Psoas muscle (tissue), 8 donors: ENCODE measurements around the gene ALAD. TPM values are rescaled to one million over a fixed set of nuclear protein-coding genes. Genes with fewer than 3 reads are reported as not detected.

Experiments used
- ATAC-seq, 4 donors: fragments of 200-7000 bp; cut with Tn5 transposase; one replicate each; pipeline ENCODE4 v1.9.1; 2020; ENCODE audit warnings: moderate library complexity in 3 of 4, mild to moderate bottlenecking in 2 of 4
- DNase-seq, 2 donors: peaks; one replicate each; pipeline ENCODE4 v3.0.0-alpha.2; 2020
- H3K27ac ChIP-seq: fragments of 200-600 bp; one replicate; pipeline ENCODE4 v1.8.0; 2022
- H3K27me3 ChIP-seq, 3 donors: fragments of 200-600 bp in 1 of 3; one replicate each; pipeline versions ENCODE4 v1.6.1 to v1.8.0; 2013 to 2022; ENCODE audit warnings: low read length in 2 of 3, mild to moderate bottlenecking in 2 of 3, moderate library complexity in 1 of 3; ENCODE audit not compliant: insufficient read depth in 3 of 3
- H3K36me3 ChIP-seq, 2 donors: fragments of 200-600 bp in 1 of 2; one replicate each; pipeline versions ENCODE4 v1.6.1 to v1.8.0; 2013 to 2022; ENCODE audit warnings: low read depth in 1 of 2, mild to moderate bottlenecking in 1 of 2, moderate library complexity in 1 of 2; ENCODE audit not compliant: insufficient read depth in 1 of 2
- H3K4me1 ChIP-seq: fragments of 200-600 bp; one replicate; pipeline ENCODE4 v1.8.0; 2022
- H3K4me3 ChIP-seq: fragments of 200-600 bp; one replicate; pipeline ENCODE4 v1.8.0; 2022; ENCODE audit warnings: mild to moderate bottlenecking
- H3K9me3 ChIP-seq: fragments of 200-600 bp; one replicate; pipeline ENCODE4 v1.8.0; 2022
- WGBS, 3 donors: extraction: QIAGEN DNeasy Blood & Tissue Kit; methylation state at CpG; one replicate each; pipeline versions ENCODE4 v1.1.6 to v1.1.7; 2013; 5-methylcytosine and 5-hydroxymethylcytosine counted together
- intact Hi-C, 2 donors: fragments of 100-400 bp; cut with DNase I; formaldehyde crosslinking; loops; one replicate each; pipeline versions ENCODE4 v1.11.0 to v1.14.2; 2022
- polyA plus RNA-seq, 3 donors: library from polyadenylated mRNA; stranded (reverse); fragments of 200-250 nt; gene quantifications; one replicate each; pipeline ENCODE4 v1.2.3, GENCODE V29; 2013
- total RNA-seq, 4 donors: library from RNA; stranded (reverse); fragmentation: NEBNext Ultra II Directional in 2 of 4; extraction: Animal tissue kit (Norgen Biotek cat#: 25700) in 2 of 4; gene quantifications; one replicate each; pipeline versions ENCODE4 v1.2.1 to v1.2.4, GENCODE V29; 2021 to 2023
- TF ChIP-seq, protein P1 (sequence below): fragments of 200-600 bp; IDR thresholded peaks from one replicate; pipeline ENCODE4 v1.8.0; 2022; ENCODE audit warnings: antibody characterized with exemption
- donor health status: healthy with polysubstance abuse.
- donor health status: DM: no; HTN: no; CAD: no; lungs with moderate emphysema.
- donor health status: Bipolar disorder and iron deficiency.
- donor health status: healthy.
- donor health status: DM: yes; HTN: yes; CAD: no.
- donor health status: DM: no; HTN: no; CAD: no.
- donor health status: DM: no; HTN: no; CAD: no.
- donor health status: DM: yes; HTN: yes; CAD: no.

Gene ALAD
- total and polyA plus RNA-seq, 7 donors, result 13.1 to 43.1 (median 17.3) TPM

DNA sequence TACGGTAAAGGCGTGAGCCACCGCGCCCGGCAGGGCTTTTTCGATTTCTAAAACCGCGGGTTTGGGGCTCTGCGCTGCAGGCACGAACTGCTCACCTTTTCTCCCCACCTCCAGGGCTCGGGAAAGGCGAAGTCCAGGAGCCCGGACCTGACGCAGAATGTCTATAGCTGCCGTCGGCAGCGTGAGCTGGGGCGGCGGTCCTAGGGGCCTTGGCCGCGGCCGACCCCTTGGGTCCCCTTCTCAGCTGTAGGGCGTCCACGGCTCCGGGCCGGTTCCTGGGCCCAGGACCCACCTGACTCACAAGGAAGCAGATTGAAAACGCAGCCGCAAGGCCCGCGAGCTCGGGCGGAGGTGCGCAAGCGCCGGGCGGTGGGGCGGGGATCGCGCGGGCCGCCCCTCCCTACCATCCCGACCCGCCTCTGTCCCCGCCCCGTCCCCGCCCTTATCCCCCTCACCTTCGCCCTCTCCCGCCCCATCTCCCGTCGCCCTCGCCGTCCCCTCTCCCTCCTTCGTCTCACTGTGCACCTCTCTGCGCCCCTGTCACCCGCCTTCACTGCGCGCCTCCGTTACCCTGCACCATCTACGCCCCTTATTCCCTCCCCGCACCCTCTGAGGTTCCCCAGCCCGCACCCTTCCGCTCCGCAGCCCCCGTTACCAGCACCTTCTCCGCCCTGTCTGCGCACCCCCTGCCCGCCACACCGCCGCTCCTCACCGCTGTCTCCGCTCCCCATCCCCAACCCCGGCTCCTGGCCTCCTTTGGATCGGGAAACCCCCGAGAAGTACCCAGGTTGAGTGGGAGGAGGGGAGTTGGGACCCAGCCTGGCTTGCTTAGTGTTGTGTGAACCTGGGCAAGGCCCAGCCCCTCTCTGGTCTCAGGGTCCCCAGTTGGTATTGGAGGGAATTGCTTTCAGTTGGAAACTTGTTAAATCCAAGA is 24.2 kb downstream of the ALAD start, which contains the start of gene HDHD3:
Gene HDHD3 (minus strand): TSS at position 353 of the 934 bp plus-strand sequence. CDS start 2,632 bp downstream, outside the sequence.
- peaks cover 7 to 29% of the 10 kb centered on the region in 2 donors for H3K36me3 ChIP-seq
- H3K27ac ChIP-seq, result peak within 1 kb of the TSS; percentile 76
- TF ChIP-seq, protein P1, sequence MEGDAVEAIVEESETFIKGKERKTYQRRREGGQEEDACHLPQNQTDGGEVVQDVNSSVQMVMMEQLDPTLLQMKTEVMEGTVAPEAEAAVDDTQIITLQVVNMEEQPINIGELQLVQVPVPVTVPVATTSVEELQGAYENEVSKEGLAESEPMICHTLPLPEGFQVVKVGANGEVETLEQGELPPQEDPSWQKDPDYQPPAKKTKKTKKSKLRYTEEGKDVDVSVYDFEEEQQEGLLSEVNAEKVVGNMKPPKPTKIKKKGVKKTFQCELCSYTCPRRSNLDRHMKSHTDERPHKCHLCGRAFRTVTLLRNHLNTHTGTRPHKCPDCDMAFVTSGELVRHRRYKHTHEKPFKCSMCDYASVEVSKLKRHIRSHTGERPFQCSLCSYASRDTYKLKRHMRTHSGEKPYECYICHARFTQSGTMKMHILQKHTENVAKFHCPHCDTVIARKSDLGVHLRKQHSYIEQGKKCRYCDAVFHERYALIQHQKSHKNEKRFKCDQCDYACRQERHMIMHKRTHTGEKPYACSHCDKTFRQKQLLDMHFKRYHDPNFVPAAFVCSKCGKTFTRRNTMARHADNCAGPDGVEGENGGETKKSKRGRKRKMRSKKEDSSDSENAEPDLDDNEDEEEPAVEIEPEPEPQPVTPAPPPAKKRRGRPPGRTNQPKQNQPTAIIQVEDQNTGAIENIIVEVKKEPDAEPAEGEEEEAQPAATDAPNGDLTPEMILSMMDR, result no peak
- H3K4me3 ChIP-seq, result peak within 1 kb of the TSS; percentile 82
- no peaks in the 10 kb centered on the region for H3K9me3 ChIP-seq
- 1 to 3% (median 2%) methylated on average over 47 to 74 of the region's 74 CpGs for WGBS, 3 donors
- peaks cover 3% of the 10 kb centered on the region for H3K4me1 ChIP-seq
- DNase-seq, result peak; percentile 83 to 89
- peak; percentile 94 to 98 (median 95) for ATAC-seq
- intact Hi-C loops, result no loop called here
- H3K27me3 ChIP-seq, result no peaks in the 10 kb centered on the region

DNA sequence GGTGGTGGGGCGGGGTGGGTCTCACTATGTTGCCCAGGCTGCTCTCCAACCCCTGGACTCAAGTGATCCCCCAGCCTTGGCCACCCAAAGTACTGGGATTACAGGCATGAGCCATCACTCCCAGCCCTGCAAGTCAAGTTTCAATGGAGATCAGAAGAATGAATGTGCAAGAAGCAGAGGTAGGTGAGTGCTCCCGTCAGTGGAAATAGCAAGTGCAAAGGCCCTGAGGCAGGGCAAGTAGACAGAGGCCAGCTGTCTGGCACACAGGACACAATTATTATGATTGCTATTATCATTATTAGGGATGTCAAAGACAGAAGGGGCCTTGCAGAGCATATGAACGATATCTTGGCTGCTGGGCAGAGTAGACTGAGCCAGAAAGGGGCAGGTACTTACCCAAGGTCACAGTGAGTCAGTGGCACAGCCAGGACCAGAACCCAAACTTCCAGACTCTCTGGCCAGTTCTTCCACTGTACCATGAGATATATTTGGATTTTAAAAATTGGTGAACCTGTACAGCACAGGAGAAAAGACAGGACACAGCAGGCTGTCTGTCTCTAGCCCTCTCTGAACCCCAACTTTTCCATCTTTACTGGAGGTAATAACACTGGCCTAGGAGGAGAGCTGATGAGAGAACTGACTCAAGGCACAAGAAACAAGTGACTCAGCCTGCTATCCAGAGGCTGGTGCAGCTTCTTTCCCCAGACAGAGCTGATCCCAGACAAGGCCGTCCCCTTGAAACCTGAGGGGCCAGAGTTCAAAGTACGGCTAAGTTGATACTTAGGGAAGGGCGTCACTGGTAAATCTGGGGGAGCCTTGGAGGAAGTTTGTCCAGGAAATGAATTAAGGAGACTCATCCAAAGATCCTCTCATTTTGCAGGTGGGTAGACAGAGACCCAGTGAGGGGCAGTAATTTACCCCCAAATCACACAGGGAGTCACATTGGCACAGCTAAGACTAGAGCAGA is 25.7 kb downstream of the ALAD start:
- no peak for ATAC-seq
- 85 to 95% (median 90%) methylated on average over 6 of the region's 6 CpGs for WGBS, 3 donors
- H3K36me3 ChIP-seq, result peaks cover 7 to 29% of the 10 kb centered on the region in 2 donors
- intact Hi-C loops, result no loop called here
- H3K4me1 ChIP-seq, result peaks cover 3% of the 10 kb centered on the region
- no peak for DNase-seq
- no peak overlapping the region for H3K27ac ChIP-seq
- TF ChIP-seq, protein P1, result no peak
- H3K4me3 ChIP-seq, result peak overlapping the region; percentile 82
- no peaks in the 10 kb centered on the region for H3K27me3 ChIP-seq
- no peaks in the 10 kb centered on the region for H3K9me3 ChIP-seq

DNA sequence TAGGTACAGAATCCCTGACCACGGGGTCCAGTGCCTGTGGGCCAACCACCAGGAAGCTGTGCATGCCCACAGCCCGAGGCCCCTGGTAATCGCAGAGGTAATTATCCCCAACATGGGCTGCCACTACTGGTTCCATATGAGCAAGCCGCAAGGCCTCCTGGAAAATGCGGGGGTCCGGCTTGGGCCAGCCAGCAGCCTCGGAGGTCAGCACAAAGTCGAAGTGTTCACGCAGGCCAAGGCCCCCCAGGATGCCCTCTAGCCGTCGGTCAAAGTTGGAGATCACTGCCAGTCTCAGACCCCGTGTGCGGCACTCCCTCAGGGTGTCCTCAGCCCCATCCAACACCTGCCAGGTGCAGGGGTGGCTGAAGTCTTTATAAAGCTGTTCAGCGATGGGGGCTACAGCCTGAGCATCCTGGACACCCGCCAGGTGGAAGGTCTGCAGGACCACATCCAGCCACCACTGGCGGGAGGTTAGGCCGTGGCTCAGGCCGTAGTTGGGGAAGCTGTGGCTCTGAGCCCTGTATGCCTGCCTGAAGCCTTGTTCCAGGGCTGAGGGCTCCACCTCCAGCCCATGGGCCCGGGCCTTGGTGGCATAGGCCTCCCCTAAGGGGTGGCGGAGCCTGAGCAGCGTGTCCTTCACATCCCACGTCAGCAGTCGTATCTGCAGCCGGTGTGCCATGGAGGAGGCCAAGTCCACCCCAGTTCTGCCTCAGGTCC is 27.2 kb downstream of the ALAD start:
- H3K27me3 ChIP-seq, result no peaks in the 10 kb centered on the region
- DNase-seq, result no peak

DNA sequence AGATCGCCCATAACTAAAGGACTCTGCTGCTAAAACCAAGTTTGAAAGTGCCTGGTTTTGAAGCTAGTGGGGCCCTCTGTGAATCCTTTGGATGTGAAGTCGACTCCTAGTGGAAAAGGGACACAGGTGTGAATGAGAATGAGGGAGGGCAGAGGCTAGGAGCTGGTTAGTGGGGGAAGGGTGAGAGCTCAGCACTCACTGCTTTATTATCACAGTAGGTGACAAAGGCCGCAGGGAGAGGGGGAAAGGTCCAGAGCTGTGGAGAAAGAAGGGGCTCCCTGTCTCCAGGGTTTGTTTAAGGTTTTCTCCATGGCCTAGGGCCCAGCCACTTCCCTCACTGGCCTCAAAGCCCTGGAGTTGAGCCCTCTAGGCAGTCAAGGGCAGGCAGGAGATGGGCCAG is 27.8 kb downstream of the ALAD start:
- WGBS, 3 donors, result 63 to 68% (median 65%) methylated on average over 3 of the region's 3 CpGs
- H3K36me3 ChIP-seq, result peaks cover 7 to 29% of the 10 kb centered on the region in 2 donors

More for the DNA sequence above, 27.2 kb downstream of the ALAD start:
- Histone ChIP-seq H3K36me3 (peaks cover 7 to 29% of the 10 kb centered on the region in 2 donors), H3K9me3 (no peaks in the 10 kb centered on the region), H3K4me1 (peaks cover 3% of the 10 kb centered on the region), H3K27ac (no peak overlapping the region), H3K4me3 (no peak overlapping the region)
- intact Hi-C loops, result no loop called here
- ATAC-seq, result no peak
- 89 to 90% (median 89%) methylated on average over 24 of the region's 24 CpGs for WGBS, 3 donors
- TF ChIP-seq, protein P1, result no peak

More for the DNA sequence above, 27.8 kb downstream of the ALAD start:
- DNase-seq (no peak), ATAC-seq (no peak)
- Histone ChIP-seq H3K4me1 (peaks cover 3% of the 10 kb centered on the region), H3K27me3 (no peaks in the 10 kb centered on the region), H3K9me3 (no peaks in the 10 kb centered on the region), H3K27ac (no peak overlapping the region), H3K4me3 (no peak overlapping the region)
- intact Hi-C loops, result no loop called here
- TF ChIP-seq, protein P1, result no peak
